Vagina (tissue), 2 donors: ENCODE results near the gene IGDCC3.

Experiments used
- CTCF ChIP-seq, 3 experiments: fragments of 450-650 bp in 2 of 3; fragments of 200-600 bp in 1 of 3; sonication (generic) in 1 of 3; IDR thresholded peaks; one replicate each; pipeline ENCODE4 v1.5.1; 2017 to 2019; ENCODE audit warnings: antibody characterized with exemption in 3 of 3, mild to moderate bottlenecking in 2 of 3, moderate library complexity in 2 of 3
- POLR2A ChIP-seq, 2 donors: fragments of 450-650 bp; IDR thresholded peaks; one replicate each; pipeline ENCODE4 v1.6.1; 2017; ENCODE audit warnings: antibody characterized with exemption in 2 of 2, mild to moderate bottlenecking in 2 of 2, moderate library complexity in 2 of 2
- POLR2AphosphoS5 ChIP-seq, 2 donors: sonication (generic); formaldehyde crosslinking; IDR thresholded peaks; one replicate each; pipeline ENCODE4 v1.9.0; 2017; ENCODE audit warnings: antibody characterized with exemption in 2 of 2, mild to moderate bottlenecking in 2 of 2, low read depth in 1 of 2; ENCODE audit not compliant: insufficient read depth in 1 of 2

- TF ChIP-seq CTCF (IDR thresholded peaks at IDR 0.05), result no peak
- no peak for TF ChIP-seq POLR2A (IDR thresholded peaks at IDR 0.05)
- no peak for TF ChIP-seq POLR2AphosphoS5 (IDR thresholded peaks at IDR 0.05; ENCODE audit: insufficient read depth in 1 of 2, low read depth in 1 of 2)
Observed at GRCh38 chr15:65410036-65410435, 32.2 kb upstream of the IGDCC3 start.
